Endothelial cell of umbilical vein (primary cell): ENCODE measurements around the gene KIF20A. TPM values are rescaled to one million over a fixed set of nuclear protein-coding genes. Genes with fewer than 3 reads are reported as not detected.

Experiments
- BruUV-seq: library from RNA; stranded (reverse); fragments of 400-500 nt; replicated peaks from 2 replicates; lab custom pipeline; 2021; lab: Mats Ljungman, UMichigan
- CTCF ChIA-PET: fragments of 300-600, 350-600 bp; sonication (Branson Sonifier 250); formaldehyde crosslinking; loops from one replicate; lab custom pipeline; 2021; ENCODE audit warnings: antibody characterized with exemption, inconsistent platforms; lab: Charles Lee
- POLR2A ChIA-PET: fragments of 300-600, 350-600 bp; sonication (Branson Sonifier 250); formaldehyde crosslinking; loops from one replicate; lab custom pipeline; 2021; ENCODE audit warnings: antibody characterized with exemption, inconsistent platforms; lab: Charles Lee
- DNase-seq: peaks from one replicate; pipeline ENCODE4 v3.0.0-alpha.2; 2011; ENCODE audit warnings: low read depth, low spot score
- FAIRE-seq: peaks from 2 replicates; lab custom pipeline; 2011; peaks lifted over from hg19 to GRCh38; lab: Jason Lieb, UNC
- H2AFZ ChIP-seq: 2 replicates; pipeline ENCODE4 v1.6.0; 2012; ENCODE audit warnings: low read depth, low read length, control low read depth, inconsistent platforms
- H3K27ac ChIP-seq: 2 replicates; pipeline ENCODE4 v1.5.1; 2011; ENCODE audit warnings: low read depth, mild to moderate bottlenecking, control low read depth, low read length, moderate library complexity; ENCODE audit not compliant: insufficient read depth
- H3K27me3 ChIP-seq, 2 experiments: 2 replicates each; pipeline versions ENCODE4 v1.6.0 to v1.6.1; 2011; ENCODE audit warnings: low read length in 2 of 2, mixed read lengths in 1 of 2; ENCODE audit not compliant: control insufficient read depth in 2 of 2, insufficient read depth in 2 of 2
- H3K36me3 ChIP-seq, 2 experiments: 2 replicates in 1 of 2; 3 replicates in 1 of 2; pipeline ENCODE4 v1.5.1; 2011; ENCODE audit warnings: low read length in 2 of 2, mild to moderate bottlenecking in 1 of 2, moderate library complexity in 1 of 2; ENCODE audit not compliant: control insufficient read depth in 2 of 2, insufficient read depth in 2 of 2; ENCODE audit errors: extremely low read depth in 1 of 2
- H3K4me1 ChIP-seq: 3 replicates; pipeline ENCODE4 v1.5.1; 2011; ENCODE audit warnings: mild to moderate bottlenecking, low read length; ENCODE audit not compliant: control insufficient read depth, insufficient read depth; ENCODE audit errors: extremely low read depth
- H3K4me2 ChIP-seq: 2 replicates; pipeline ENCODE4 v1.6.1; 2011; ENCODE audit warnings: low read length, control low read depth, mixed read lengths; ENCODE audit not compliant: insufficient read depth
- H3K4me3 ChIP-seq, 3 experiments: fragments of 200-600 bp in 1 of 3; sonication (generic), shearing (Covaris generic) in 1 of 3; replicated peaks in 1 of 3; 2 replicates each; pipeline ENCODE4 v1.5.1; 2011 to 2016; ENCODE audit warnings: control low read depth in 3 of 3, low read length in 3 of 3, mild to moderate bottlenecking in 2 of 3, inconsistent platforms in 1 of 3, low read depth in 1 of 3, moderate library complexity in 1 of 3; ENCODE audit not compliant: insufficient read depth in 1 of 3
- H3K79me2 ChIP-seq: 2 replicates; pipeline ENCODE4 v1.6.0; 2012; ENCODE audit warnings: low read length, inconsistent platforms; ENCODE audit not compliant: control insufficient read depth, insufficient read depth
- H3K9ac ChIP-seq: replicated peaks from 2 replicates; pipeline ENCODE3; 2011; ENCODE audit warnings: low read length, control low read depth; ENCODE audit not compliant: insufficient read depth; ENCODE audit errors: extremely low read depth
- H3K9me1 ChIP-seq: replicated peaks from 3 replicates; pipeline ENCODE4 v1.6.0; 2011; ENCODE audit warnings: mild to moderate bottlenecking, low read length; ENCODE audit not compliant: control insufficient read depth, insufficient read depth; ENCODE audit errors: extremely low read depth
- H3K9me3 ChIP-seq: replicated peaks from 2 replicates; pipeline ENCODE4 v1.5.1; 2012; ENCODE audit warnings: low read length, inconsistent platforms; ENCODE audit not compliant: control insufficient read depth, insufficient read depth
- H4K20me1 ChIP-seq: replicated peaks from 2 replicates; pipeline ENCODE3; 2011; ENCODE audit warnings: mild to moderate bottlenecking, low read length; ENCODE audit not compliant: control insufficient read depth, insufficient read depth; ENCODE audit errors: extremely low read depth
- EZH2 ChIP-seq: IDR thresholded peaks from 2 replicates; pipeline ENCODE4 v1.6.1; 2012; ENCODE audit warnings: borderline replicate concordance, low read depth, mild to moderate bottlenecking, moderate library complexity, low read length, inconsistent platforms; ENCODE audit not compliant: severe bottlenecking
- FOS ChIP-seq: IDR thresholded peaks from 2 replicates; pipeline ENCODE4 v1.6.1; 2011; ENCODE audit warnings: mild to moderate bottlenecking, low read length, moderate library complexity, borderline replicate concordance; ENCODE audit not compliant: insufficient read depth
- GATA2 ChIP-seq: IDR thresholded peaks from 2 replicates; pipeline ENCODE4 v1.7.0; 2011; ENCODE audit warnings: low read depth, mild to moderate bottlenecking, moderate library complexity, mixed read lengths, low read length; ENCODE audit not compliant: insufficient read length, insufficient read depth
- JUN ChIP-seq: IDR thresholded peaks from 2 replicates; pipeline ENCODE4 v1.6.1; 2011; ENCODE audit warnings: borderline replicate concordance, low read depth; ENCODE audit not compliant: insufficient read length, insufficient read depth
- MAX ChIP-seq: IDR thresholded peaks from 2 replicates; pipeline ENCODE4 v1.6.1; 2011; ENCODE audit not compliant: insufficient read depth, insufficient read length
- dilution Hi-C: fragments of 300-500 bp; cut with MboI; formaldehyde crosslinking; loops from one replicate; pipeline ENCODE4 v1.15.0; 2019; ENCODE audit warnings: low sequenced_read_pairs; ENCODE audit not compliant: extremely low pct_ligation_motif_present
- intact Hi-C: fragments of 100-400 bp; cut with micrococcal nuclease; formaldehyde crosslinking; loops from one replicate; pipeline ENCODE4 v1.10.0; 2022
- polyA plus RNA-seq, 4 experiments: library from polyadenylated mRNA; depleted of rRNA in 3 of 4; stranded (reverse) in 3 of 4; unstranded in 1 of 4; fragments of >200 nt; gene quantifications; 2 replicates each; pipeline versions ENCODE4 v1.2.1 to v1.2.3, GENCODE V29; 2011 to 2012; ENCODE audit warnings: missing spikeins in 1 of 4
- total RNA-seq: library from RNA; stranded (reverse); gene quantifications from 2 replicates; pipeline ENCODE4 v1.2.3, GENCODE V29; 2021
- TF ChIP-seq, protein P1 (sequence below), 2 donors: IDR thresholded peaks; 1 replicate in 1 of 2; 2 replicates in 1 of 2; pipeline ENCODE4 v1.5.1; 2011; ENCODE audit warnings: low read length in 2 of 2, mild to moderate bottlenecking in 2 of 2, moderate library complexity in 2 of 2, control low read depth in 1 of 2, inconsistent platforms in 1 of 2, low read depth in 1 of 2; ENCODE audit not compliant: insufficient read depth in 1 of 2; ENCODE audit errors: extremely low read depth in 1 of 2

Gene KIF20A
- total and polyA plus RNA-seq, 2 donors (not counting 3 experiments of a cell fraction or from before 2014, with no cell fraction given), result 38.7 to 78.1 TPM

GRCh38 chr5:138182808-138183207 lies 3.9 kb downstream of the KIF20A start:
- POLR2A ChIA-PET, result no interaction called here
- no peak for TF ChIP-seq JUN
- TF ChIP-seq EZH2, result no peak
- TF ChIP-seq, protein P1, sequence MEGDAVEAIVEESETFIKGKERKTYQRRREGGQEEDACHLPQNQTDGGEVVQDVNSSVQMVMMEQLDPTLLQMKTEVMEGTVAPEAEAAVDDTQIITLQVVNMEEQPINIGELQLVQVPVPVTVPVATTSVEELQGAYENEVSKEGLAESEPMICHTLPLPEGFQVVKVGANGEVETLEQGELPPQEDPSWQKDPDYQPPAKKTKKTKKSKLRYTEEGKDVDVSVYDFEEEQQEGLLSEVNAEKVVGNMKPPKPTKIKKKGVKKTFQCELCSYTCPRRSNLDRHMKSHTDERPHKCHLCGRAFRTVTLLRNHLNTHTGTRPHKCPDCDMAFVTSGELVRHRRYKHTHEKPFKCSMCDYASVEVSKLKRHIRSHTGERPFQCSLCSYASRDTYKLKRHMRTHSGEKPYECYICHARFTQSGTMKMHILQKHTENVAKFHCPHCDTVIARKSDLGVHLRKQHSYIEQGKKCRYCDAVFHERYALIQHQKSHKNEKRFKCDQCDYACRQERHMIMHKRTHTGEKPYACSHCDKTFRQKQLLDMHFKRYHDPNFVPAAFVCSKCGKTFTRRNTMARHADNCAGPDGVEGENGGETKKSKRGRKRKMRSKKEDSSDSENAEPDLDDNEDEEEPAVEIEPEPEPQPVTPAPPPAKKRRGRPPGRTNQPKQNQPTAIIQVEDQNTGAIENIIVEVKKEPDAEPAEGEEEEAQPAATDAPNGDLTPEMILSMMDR (IDR thresholded peaks at IDR 0.05; ENCODE audit: extremely low read depth in 1 of 2, insufficient read depth in 1 of 2, low read depth in 1 of 2, low read length in 2 of 2), result no peak
- TF ChIP-seq FOS, result no peak
- no peak for TF ChIP-seq GATA2
- no peak for TF ChIP-seq MAX

More at GRCh38 chr5:138182808-138183207, 3.9 kb downstream of the KIF20A start:
- Histone ChIP-seq H4K20me1 (no peaks in the 10 kb centered on the region), H3K9me3 (no peaks in the 10 kb centered on the region), H3K9me1 (no peaks in the 10 kb centered on the region), H3K4me3 (no peak overlapping the region), H3K27me3 (no peaks in the 10 kb centered on the region), H3K4me1 (peaks cover 15% of the 10 kb centered on the region), H3K36me3 (peaks cover 19 to 36% of the 10 kb centered on the region in 2 experiments), H3K9ac (no peak overlapping the region), H2AFZ (no peak overlapping the region), H3K4me2 (no peak overlapping the region), H3K27ac (no peak overlapping the region), H3K79me2 (peaks cover 28% of the 10 kb centered on the region)
- CTCF ChIA-PET, result interaction anchor here (1.7 kb wide), 1 partner anchor 320 kb away, joined by 3 read pairs; no protein-coding TSS in a partner anchor
- dilution Hi-C loops (no loop called here), intact Hi-C loops (no loop called here)
- FAIRE-seq, result no peak
- BruUV-seq, result no TSS peak
- DNase-seq, result no peak
